ENCODE measurements around the gene BANF1. TPM values are rescaled to one million over a fixed set of nuclear protein-coding genes. Genes with fewer than 3 reads are reported as not detected.
"Not testable (repeated sequence)": the region's sequence is repeated elsewhere in the genome, so short reads cannot be mapped to it uniquely, and the experiment has no call there.

The BANF1 gene
- total and polyA plus RNA-seq, 2 experiments from 2014 or later, result 77.0 to 496 TPM

DNA sequence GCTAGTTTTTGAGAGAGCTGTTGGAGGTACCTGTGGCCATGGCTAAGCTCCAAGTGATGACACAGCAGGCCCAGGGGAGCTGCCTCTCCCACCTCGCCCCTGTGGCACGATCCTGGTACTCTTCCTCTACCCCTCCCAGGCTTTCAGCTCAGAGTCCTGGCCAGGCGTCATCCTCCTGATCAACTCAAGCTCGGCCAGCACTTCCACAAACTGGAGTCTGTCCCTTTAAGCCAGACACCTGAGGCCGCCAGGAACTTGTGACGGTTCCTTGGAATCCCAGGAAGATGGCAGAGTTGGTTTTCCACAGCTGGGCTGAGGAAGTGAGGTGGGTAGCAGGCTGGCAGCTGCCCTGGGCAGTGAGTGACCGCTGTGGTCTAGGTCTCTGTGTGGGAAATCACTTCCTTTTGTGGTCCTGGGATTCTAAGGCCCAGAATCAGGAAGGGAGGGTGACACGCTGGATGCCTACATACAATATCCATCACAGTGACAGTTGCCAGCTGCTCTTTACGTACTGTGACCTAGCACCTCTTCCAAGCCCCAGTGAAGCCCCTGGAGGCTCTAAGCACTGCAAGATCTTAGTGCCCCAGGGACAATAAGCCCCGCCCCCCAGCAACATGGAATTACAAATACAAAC, 6.3 kb downstream of the BANF1 start:
- no peak overlapping the region for H3K4me3 ChIP-seq
- DNase-seq (ENCODE audit: low read depth in 1 of 2, low spot score in 1 of 2), result no peak
- H3K27ac ChIP-seq, result no peak overlapping the region
- H3K36me3 ChIP-seq, result peaks cover 3% of the 10 kb centered on the region
- no peaks in the 10 kb centered on the region for H3K9me3 ChIP-seq (ENCODE audit: low read depth)
- no peaks in the 10 kb centered on the region for H3K4me1 ChIP-seq (ENCODE audit: low read depth)
- TF ChIP-seq, protein P1, sequence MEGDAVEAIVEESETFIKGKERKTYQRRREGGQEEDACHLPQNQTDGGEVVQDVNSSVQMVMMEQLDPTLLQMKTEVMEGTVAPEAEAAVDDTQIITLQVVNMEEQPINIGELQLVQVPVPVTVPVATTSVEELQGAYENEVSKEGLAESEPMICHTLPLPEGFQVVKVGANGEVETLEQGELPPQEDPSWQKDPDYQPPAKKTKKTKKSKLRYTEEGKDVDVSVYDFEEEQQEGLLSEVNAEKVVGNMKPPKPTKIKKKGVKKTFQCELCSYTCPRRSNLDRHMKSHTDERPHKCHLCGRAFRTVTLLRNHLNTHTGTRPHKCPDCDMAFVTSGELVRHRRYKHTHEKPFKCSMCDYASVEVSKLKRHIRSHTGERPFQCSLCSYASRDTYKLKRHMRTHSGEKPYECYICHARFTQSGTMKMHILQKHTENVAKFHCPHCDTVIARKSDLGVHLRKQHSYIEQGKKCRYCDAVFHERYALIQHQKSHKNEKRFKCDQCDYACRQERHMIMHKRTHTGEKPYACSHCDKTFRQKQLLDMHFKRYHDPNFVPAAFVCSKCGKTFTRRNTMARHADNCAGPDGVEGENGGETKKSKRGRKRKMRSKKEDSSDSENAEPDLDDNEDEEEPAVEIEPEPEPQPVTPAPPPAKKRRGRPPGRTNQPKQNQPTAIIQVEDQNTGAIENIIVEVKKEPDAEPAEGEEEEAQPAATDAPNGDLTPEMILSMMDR (IDR thresholded peaks at IDR 0.05; ENCODE audit: low read depth, low read length), result no peak
- peaks cover 24% of the 10 kb centered on the region for H3K27me3 ChIP-seq

DNA sequence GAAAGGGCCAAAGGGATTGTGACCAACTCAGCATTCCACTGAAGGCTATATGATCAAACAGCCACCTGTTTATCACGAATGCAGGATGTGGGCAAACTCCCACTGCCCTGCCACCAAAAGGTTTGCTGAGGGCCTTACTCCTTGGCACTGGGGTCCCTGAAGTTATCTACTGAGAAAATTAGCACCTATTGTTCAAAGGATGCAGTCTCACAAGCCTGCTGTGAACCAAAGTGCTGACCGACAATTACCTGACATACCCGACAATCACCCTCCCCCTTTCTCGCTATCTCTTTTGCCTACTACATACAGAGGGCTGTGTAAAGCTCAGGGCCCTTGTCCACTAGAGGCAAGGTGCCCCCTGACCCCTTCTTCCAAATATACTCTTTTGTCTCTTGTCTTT, 7.7 kb downstream of the BANF1 start:
- not testable (repeated sequence) for H3K27ac ChIP-seq; H3K4me3 ChIP-seq; H3K4me1 ChIP-seq (ENCODE audit: low read depth); DNase-seq (ENCODE audit: low read depth in 1 of 2, low spot score in 1 of 2); H3K9me3 ChIP-seq (ENCODE audit: low read depth); H3K36me3 ChIP-seq
- peaks cover 24% of the 10 kb centered on the region for H3K27me3 ChIP-seq

DNA sequence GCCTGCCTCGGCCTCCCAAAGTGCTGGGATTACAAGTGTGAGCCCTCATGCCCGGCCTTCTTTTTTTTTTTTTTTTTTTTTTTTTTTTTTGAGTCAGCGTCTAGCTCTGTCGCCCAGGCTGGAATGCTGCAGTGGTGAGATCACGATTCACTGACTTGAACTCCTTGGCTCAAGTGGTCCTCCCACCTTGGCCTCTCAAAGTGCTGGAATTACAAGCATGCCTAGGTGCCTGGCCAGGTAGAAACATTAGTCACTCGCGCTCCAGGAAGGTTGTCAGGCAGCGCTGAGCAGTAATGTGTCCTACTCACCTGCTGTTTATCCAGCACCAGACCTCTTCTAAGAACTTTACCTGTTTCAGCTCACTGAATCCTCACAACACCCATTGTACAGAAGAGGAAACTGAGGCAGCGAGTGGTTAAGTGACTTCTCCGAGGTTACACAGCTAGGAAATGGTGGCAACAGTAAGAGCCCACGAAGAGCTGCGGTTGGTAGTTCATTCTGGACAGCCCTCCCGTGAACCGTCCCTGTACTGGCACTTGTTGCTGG, 9.0 kb downstream of the BANF1 start:
- Histone ChIP-seq H3K27me3 (peaks cover 24% of the 10 kb centered on the region), H3K4me1 (ENCODE audit: low read depth) (no peaks in the 10 kb centered on the region), H3K27ac (no peak overlapping the region), H3K9me3 (ENCODE audit: low read depth) (no peaks in the 10 kb centered on the region), H3K4me3 (no peak overlapping the region), H3K36me3 (no peaks in the 10 kb centered on the region)
- DNase-seq (ENCODE audit: low read depth in 1 of 2, low spot score in 1 of 2), result peak in 1 of 2 donors; percentile 33
- TF ChIP-seq, protein P1 (IDR thresholded peaks at IDR 0.05; ENCODE audit: low read depth, low read length), result no peak

DNA sequence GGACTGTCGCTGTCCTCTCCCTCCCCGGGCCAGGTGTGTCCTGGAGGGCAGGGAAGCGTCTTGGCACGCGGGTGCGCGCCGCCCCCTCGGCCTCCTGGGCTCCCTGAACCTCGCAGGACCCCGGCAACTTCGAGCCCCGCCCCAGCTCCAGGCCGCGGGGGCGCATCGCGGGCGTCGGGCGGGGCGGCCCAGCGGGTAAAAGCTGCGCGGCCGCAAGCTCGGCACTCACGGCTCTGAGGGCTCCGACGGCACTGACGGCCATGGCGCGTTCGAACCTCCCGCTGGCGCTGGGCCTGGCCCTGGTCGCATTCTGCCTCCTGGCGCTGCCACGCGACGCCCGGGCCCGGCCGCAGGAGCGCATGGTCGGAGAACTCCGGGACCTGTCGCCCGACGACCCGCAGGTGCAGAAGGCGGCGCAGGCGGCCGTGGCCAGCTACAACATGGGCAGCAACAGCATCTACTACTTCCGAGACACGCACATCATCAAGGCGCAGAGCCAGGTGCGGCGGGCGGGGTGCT, 9.5 kb downstream of the BANF1 start, which contains the start of gene CST6:
Gene CST6 (plus strand): TSS at position 224 of the 519 bp plus-strand sequence. CDS start 37 bp downstream, at position 261.
- Histone ChIP-seq H3K9me3 (ENCODE audit: low read depth) (no peaks in the 10 kb centered on the region), H3K4me1 (ENCODE audit: low read depth) (no peaks in the 10 kb centered on the region), H3K36me3 (no peaks in the 10 kb centered on the region), H3K27ac (no peak within 1 kb of the TSS), H3K27me3 (peaks cover 24% of the 10 kb centered on the region), H3K4me3 (no peak within 1 kb of the TSS)
- TF ChIP-seq, protein P1 (IDR thresholded peaks at IDR 0.05; ENCODE audit: low read depth, low read length), result no peak
- no peak for DNase-seq (ENCODE audit: low read depth in 1 of 2, low spot score in 1 of 2)

DNA sequence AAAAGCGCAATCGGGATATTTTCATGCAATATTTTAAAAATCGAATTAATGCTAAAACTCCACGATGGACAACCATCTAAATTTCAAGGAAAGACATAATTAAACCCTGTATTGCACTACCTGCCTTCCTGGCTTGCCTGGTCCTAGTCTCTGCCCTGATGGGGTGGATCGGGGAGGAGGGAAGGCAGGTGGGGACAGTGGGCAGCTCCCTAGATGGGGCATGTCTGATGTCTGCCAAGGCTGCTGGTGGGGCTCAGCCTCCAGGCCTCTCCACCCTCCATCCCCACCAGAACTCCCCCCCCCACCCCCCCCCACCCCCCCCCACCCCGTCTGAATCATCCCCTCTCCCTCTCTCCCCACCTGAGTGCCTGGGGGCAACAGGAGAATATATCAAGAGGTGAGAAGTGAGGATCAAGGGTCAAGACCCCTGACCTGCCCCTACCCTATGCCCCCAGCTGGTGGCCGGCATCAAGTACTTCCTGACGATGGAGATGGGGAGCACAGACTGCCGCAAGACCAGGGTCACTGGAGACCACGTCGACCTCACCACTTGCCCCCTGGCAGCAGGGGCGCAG, 10.2 kb downstream of the BANF1 start:
- H3K9me3 ChIP-seq (ENCODE audit: low read depth), result no peaks in the 10 kb centered on the region
- H3K27me3 ChIP-seq, result peaks cover 24% of the 10 kb centered on the region
- H3K27ac ChIP-seq, result no peak overlapping the region
- no peaks in the 10 kb centered on the region for H3K4me1 ChIP-seq (ENCODE audit: low read depth)
- TF ChIP-seq, protein P1 (IDR thresholded peaks at IDR 0.05; ENCODE audit: low read depth, low read length), result no peak
- H3K4me3 ChIP-seq, result no peak overlapping the region
- DNase-seq (ENCODE audit: low read depth in 1 of 2, low spot score in 1 of 2), result no peak
- H3K36me3 ChIP-seq, result no peaks in the 10 kb centered on the region
